ENCODE data around the gene BCORL1. TPM values are rescaled to one million over a fixed set of nuclear protein-coding genes. Genes with fewer than 3 reads are reported as not detected.

BCORL1 gene
- total RNA-seq (2021; fragmentation: NEBNext Ultra II Directional; extraction: Animal tissue kit (Norgen Biotek cat#: 25700)) (6.2 and 9.0 TPM in 2 replicates), polyA plus RNA-seq (2011; rRNA removed) (1.4 and 1.9 TPM in 2 replicates), polyA minus RNA-seq (2011; rRNA and poly(A)+ RNA removed) (1.7 and 1.9 TPM in 2 replicates)
- 0.72 TPM for polyA plus RNA-seq (2011; cell fraction: cytosol; rRNA removed)
- 2.2 TPM for polyA plus RNA-seq (2011; cell fraction: nucleus; rRNA removed)
- polyA plus RNA-seq (2012, experiment 1 of 2) = 4.8 to 6.0 TPM (median 5.2 TPM) in 4 replicates
- polyA plus RNA-seq (2012, experiment 2 of 2) = 4.5 TPM
- polyA plus RNA-seq (2013, experiment 1 of 2) = 1.8 TPM
- 1.8 TPM for polyA plus RNA-seq (2013, experiment 2 of 2)
- polyA minus RNA-seq (2011; cell fraction: cytosol; rRNA and poly(A)+ RNA removed) = 3.3 TPM
- polyA minus RNA-seq (2011; cell fraction: nucleus; rRNA and poly(A)+ RNA removed) = 2.1 TPM
- long read RNA-seq, experiment 1 = 0 reads
- long read RNA-seq, experiment 2 = 0 reads

GRCh38 chrX:129982300-129983251, at the start of gene BCORL1:
Gene BCORL1 (plus strand): TSS chrX:129982635. CDS start chrX:130005232, 22,597 bp downstream.
- 20% methylated on average over 2 of the region's 74 CpGs; no CpG with 5 or more reads in 1 of the 2 experiments for WGBS, 2 experiments (ENCODE audit: extremely low coverage in 1 of 2, insufficient coverage in 1 of 2, insufficient read length in 1 of 2, insufficient replicate concordance in 2 of 2, low coverage in 1 of 2, low lambda C conversion rate in 2 of 2, missing lambda C conversion rate in 1 of 2)
- peak; percentile 54; the same call in 1 of the 2 replicates for TF ChIP-seq POLR2AphosphoS5 (IDR thresholded peaks at IDR 0.05; ENCODE audit: low read depth, low read length)
- no peak for TF ChIP-seq CTBP2 (IDR thresholded peaks at IDR 0.05; ENCODE audit: borderline replicate concordance, insufficient read depth, insufficient read length, low read length)
- peak; percentile 79 for TF ChIP-seq TAF1 (IDR thresholded peaks at IDR 0.05; ENCODE audit: low read depth, low read length)
- TF ChIP-seq ATF2 (IDR thresholded peaks at IDR 0.05; ENCODE audit: low read length) = no peak
- peak; percentile 57 for TF ChIP-seq SIX5 (IDR thresholded peaks at IDR 0.05; ENCODE audit: low read depth, low read length)
- TF ChIP-seq YY1 (IDR thresholded peaks at IDR 0.05; ENCODE audit: low read depth, low read length) = 0 out of 2 replicates have a peak, but pooled peaks have one; percentile 14

More at GRCh38 chrX:129982300-129983251, at the start of gene BCORL1:
- DNase-seq (ENCODE audit: low read depth in 1 of 2, low spot score in 2 of 2) = peak; percentile 64 to 75
- H3K36me3 ChIP-seq (ENCODE audit: control insufficient read depth in 2 of 4, insufficient read depth in 4 of 4, low read length in 3 of 4) = no peaks in the 10 kb centered on the region
- no peak within 1 kb of the TSS for H2BK20ac ChIP-seq (ENCODE audit: low read length)
- no peaks in the 10 kb centered on the region for H4K20me1 ChIP-seq (replicated peaks in 1 of 2; ENCODE audit: control insufficient read depth in 1 of 2, insufficient read depth in 2 of 2, low read length in 2 of 2)
- no peak within 1 kb of the TSS for H3K27ac ChIP-seq (ENCODE audit: low read depth, low read length)
- H4K5ac ChIP-seq (ENCODE audit: insufficient read length, low read depth, low read length) = no peak within 1 kb of the TSS
- H3K4me1 ChIP-seq (replicated peaks in 1 of 4; ENCODE audit: control insufficient read depth in 3 of 4, insufficient read depth in 4 of 4, low read length in 3 of 4) = peaks cover 0 to 5% (median 1%) of the 10 kb centered on the region in 4 experiments; a peak in 1 of 7 replicates
- H2BK15ac ChIP-seq (ENCODE audit: low read length) = no peak within 1 kb of the TSS
- no peak within 1 kb of the TSS for H3K4ac ChIP-seq (replicated peaks; ENCODE audit: insufficient read length, low read depth, low read length)
- peak; percentile 42 for FAIRE-seq
- peaks cover 4 to 45% (median 36%) of the 10 kb centered on the region in 4 experiments for H3K27me3 ChIP-seq (replicated peaks in 1 of 4; ENCODE audit: control insufficient read depth in 3 of 4, extremely low read depth in 1 of 4, insufficient read depth in 3 of 4, low read length in 3 of 4)
- H3K4me3 ChIP-seq (ENCODE audit: extremely low read depth in 1 of 4, insufficient read depth in 2 of 4, low read depth in 3 of 4, low read length in 4 of 4) = peak within 1 kb of the TSS in 2 of 4 experiments; percentile 30 to 34; a peak in 5 of 8 replicates
- H2AFZ ChIP-seq (ENCODE audit: low read length) = no peak within 1 kb of the TSS
- CTCF ChIA-PET (ENCODE audit: partially characterized antibody) = interaction anchor here (0.6 to 0.9 kb wide), 3 partner anchors 20 to 207 kb away, joined by 3 to 4 read pairs (median 4); no protein-coding TSS in a partner anchor
- no peak within 1 kb of the TSS for H3K56ac ChIP-seq (replicated peaks; ENCODE audit: insufficient read length, low read depth, low read length)
- H3K9me3 ChIP-seq (ENCODE audit: insufficient read depth in 2 of 2, low read depth in 1 of 2, low read length in 1 of 2) = no peaks in the 10 kb centered on the region
- H2AK5ac ChIP-seq (ENCODE audit: low read depth, low read length) = no peak within 1 kb of the TSS
- no peak within 1 kb of the TSS for H4K8ac ChIP-seq (ENCODE audit: extremely low read depth, insufficient read depth, low read length)
- no peak within 1 kb of the TSS for H2BK120ac ChIP-seq (replicated peaks; ENCODE audit: low read depth, low read length)
- peaks cover 6% of the 10 kb centered on the region; the same call in 1 of the 2 replicates for H3K23me2 ChIP-seq (ENCODE audit: low read depth, low read length)
- H3K18ac ChIP-seq (ENCODE audit: extremely low read depth, low read length) = no peak within 1 kb of the TSS
- no peaks in the 10 kb centered on the region; a peak in 1 of 4 replicates for H3K79me2 ChIP-seq (ENCODE audit: control insufficient read depth in 1 of 2, insufficient read depth in 2 of 2, low read length in 2 of 2)
- H2BK5ac ChIP-seq (ENCODE audit: low read depth, low read length) = no peak within 1 kb of the TSS
- H4K91ac ChIP-seq (replicated peaks; ENCODE audit: insufficient read length, low read length) = no peak within 1 kb of the TSS
- no peak within 1 kb of the TSS for H3K9ac ChIP-seq (replicated peaks in 1 of 4; ENCODE audit: extremely low read depth in 1 of 4, low read depth in 3 of 4, low read length in 3 of 4)
- POLR2A ChIA-PET (ENCODE audit: partially characterized antibody) = interaction anchor here (0.7 to 1.8 kb wide), 6 partner anchors 18 to 78 kb away, joined by 3 to 6 read pairs (median 4); no protein-coding TSS in a partner anchor
- no peaks in the 10 kb centered on the region for H3K79me1 ChIP-seq (ENCODE audit: low read depth, low read length)
- no peak within 1 kb of the TSS for H3K23ac ChIP-seq (ENCODE audit: insufficient read length)
- peak within 1 kb of the TSS in 1 of 2 experiments; percentile 75; a peak in 2 of 4 replicates for H3K4me2 ChIP-seq (ENCODE audit: insufficient read depth in 1 of 2, low read depth in 2 of 2, low read length in 2 of 2)
- H3K14ac ChIP-seq (ENCODE audit: insufficient read length) = no peak within 1 kb of the TSS
- no peak within 1 kb of the TSS for H2BK12ac ChIP-seq (ENCODE audit: low read depth, low read length)
